Measurements from ENCODE around the gene PRICKLE2. TPM values are rescaled to one million over a fixed set of nuclear protein-coding genes. Genes with fewer than 3 reads are reported as not detected.

Gene PRICKLE2
- total RNA-seq, 1 experiment from 2014 or later: 4.2 TPM

DNA sequence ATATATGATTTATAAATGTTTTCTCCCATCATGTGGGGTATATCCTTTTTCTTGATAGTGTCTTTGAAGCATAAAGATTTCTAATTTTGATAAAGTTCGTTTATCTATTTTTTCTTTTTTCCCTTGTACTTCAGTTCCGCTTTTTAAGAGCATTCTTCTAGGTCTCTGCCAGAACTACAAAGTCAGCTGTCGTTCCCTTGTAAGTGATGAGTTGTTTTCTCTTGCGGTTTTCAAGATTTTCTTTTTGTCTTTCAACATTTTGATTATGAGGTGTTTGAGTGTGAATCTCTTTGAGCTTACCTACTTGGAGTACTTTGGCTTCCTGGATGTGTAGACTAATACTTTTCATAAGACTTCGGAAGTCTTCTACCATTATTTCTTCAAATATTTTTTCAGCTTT lies 9.3 kb upstream of the PRICKLE2 start:
- Histone ChIP-seq H3K36me3 (ENCODE audit: control insufficient read depth, insufficient read depth, low read length) (no peaks in the 10 kb centered on the region), H3K9me3 (no peaks in the 10 kb centered on the region), H3K27me3 (replicated peaks; ENCODE audit: control insufficient read depth, insufficient read depth, low read length) (no peaks in the 10 kb centered on the region), H3K4me3 (ENCODE audit: low read depth, low read length) (no peak overlapping the region), H3K4me1 (peaks cover 16% of the 10 kb centered on the region)
- Mint-ChIP-seq H3K27me3 (ENCODE audit: insufficient read depth, unreplicated experiment) (no peaks in the 10 kb centered on the region), H3K36me3 (ENCODE audit: insufficient read depth, unreplicated experiment) (peaks cover 4% of the 10 kb centered on the region), H3K4me1 (ENCODE audit: low read depth, unreplicated experiment) (peaks cover 8% of the 10 kb centered on the region), H3K27ac (ENCODE audit: unreplicated experiment) (no peak overlapping the region), H3K9me3 (ENCODE audit: unreplicated experiment) (peaks cover 11% of the 10 kb centered on the region), H3K4me3 (ENCODE audit: unreplicated experiment) (no peak overlapping the region)
- POLR2A ChIA-PET: no interaction called here
- DNase-seq: no peak
- CTCF ChIA-PET: no interaction called here
- TF ChIP-seq, protein P1, sequence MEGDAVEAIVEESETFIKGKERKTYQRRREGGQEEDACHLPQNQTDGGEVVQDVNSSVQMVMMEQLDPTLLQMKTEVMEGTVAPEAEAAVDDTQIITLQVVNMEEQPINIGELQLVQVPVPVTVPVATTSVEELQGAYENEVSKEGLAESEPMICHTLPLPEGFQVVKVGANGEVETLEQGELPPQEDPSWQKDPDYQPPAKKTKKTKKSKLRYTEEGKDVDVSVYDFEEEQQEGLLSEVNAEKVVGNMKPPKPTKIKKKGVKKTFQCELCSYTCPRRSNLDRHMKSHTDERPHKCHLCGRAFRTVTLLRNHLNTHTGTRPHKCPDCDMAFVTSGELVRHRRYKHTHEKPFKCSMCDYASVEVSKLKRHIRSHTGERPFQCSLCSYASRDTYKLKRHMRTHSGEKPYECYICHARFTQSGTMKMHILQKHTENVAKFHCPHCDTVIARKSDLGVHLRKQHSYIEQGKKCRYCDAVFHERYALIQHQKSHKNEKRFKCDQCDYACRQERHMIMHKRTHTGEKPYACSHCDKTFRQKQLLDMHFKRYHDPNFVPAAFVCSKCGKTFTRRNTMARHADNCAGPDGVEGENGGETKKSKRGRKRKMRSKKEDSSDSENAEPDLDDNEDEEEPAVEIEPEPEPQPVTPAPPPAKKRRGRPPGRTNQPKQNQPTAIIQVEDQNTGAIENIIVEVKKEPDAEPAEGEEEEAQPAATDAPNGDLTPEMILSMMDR (IDR thresholded peaks at IDR 0.05; ENCODE audit: insufficient read depth in 1 of 2, low read depth in 1 of 2, low read length in 1 of 2, severe bottlenecking in 1 of 2, unreplicated experiment in 1 of 2): no peak
- intact Hi-C loops (cut with micrococcal nuclease; ENCODE audit: unreplicated experiment): no loop called here
- BruUV-seq (replicated peaks): no TSS peak

DNA sequence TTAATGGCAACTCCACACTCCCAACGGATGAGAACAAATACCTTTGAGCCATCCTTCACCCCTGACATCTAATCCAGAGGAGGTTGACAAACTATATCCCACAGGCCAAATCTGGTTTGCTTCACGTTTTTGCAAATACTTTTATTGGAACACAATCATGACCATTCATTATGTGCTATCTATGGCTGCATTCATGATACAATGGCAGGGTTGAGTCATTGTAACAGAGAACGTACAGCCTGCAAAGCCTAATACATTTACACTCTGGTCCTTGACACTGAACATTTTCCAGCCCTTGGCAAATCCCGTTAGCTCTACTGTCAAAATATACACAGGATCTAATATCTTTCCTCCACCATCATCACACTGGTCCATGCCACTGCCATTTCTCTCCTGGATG lies 7.6 kb upstream of the PRICKLE2 start:
- Mint-ChIP-seq H3K9me3 (ENCODE audit: unreplicated experiment) (peaks cover 11% of the 10 kb centered on the region), H3K27ac (ENCODE audit: unreplicated experiment) (no peak overlapping the region), H3K27me3 (ENCODE audit: insufficient read depth, unreplicated experiment) (no peaks in the 10 kb centered on the region), H3K36me3 (ENCODE audit: insufficient read depth, unreplicated experiment) (peaks cover 4% of the 10 kb centered on the region), H3K4me1 (ENCODE audit: low read depth, unreplicated experiment) (peaks cover 6% of the 10 kb centered on the region), H3K4me3 (ENCODE audit: unreplicated experiment) (no peak overlapping the region)
- intact Hi-C loops (cut with micrococcal nuclease; ENCODE audit: unreplicated experiment): no loop called here
- Histone ChIP-seq H3K4me3 (ENCODE audit: low read depth, low read length) (no peak overlapping the region), H3K9me3 (no peaks in the 10 kb centered on the region), H3K27me3 (replicated peaks; ENCODE audit: control insufficient read depth, insufficient read depth, low read length) (no peaks in the 10 kb centered on the region), H3K36me3 (ENCODE audit: control insufficient read depth, insufficient read depth, low read length) (no peaks in the 10 kb centered on the region), H3K4me1 (peaks cover 1% of the 10 kb centered on the region; the same call in 1 of the 2 replicates)
- DNase-seq: no peak
- ChIA-PET CTCF (no interaction called here), POLR2A (no interaction called here)
- TF ChIP-seq, protein P1 (IDR thresholded peaks at IDR 0.05; ENCODE audit: insufficient read depth in 1 of 2, low read depth in 1 of 2, low read length in 1 of 2, severe bottlenecking in 1 of 2, unreplicated experiment in 1 of 2): no peak
- no TSS peak for BruUV-seq (replicated peaks)

DNA sequence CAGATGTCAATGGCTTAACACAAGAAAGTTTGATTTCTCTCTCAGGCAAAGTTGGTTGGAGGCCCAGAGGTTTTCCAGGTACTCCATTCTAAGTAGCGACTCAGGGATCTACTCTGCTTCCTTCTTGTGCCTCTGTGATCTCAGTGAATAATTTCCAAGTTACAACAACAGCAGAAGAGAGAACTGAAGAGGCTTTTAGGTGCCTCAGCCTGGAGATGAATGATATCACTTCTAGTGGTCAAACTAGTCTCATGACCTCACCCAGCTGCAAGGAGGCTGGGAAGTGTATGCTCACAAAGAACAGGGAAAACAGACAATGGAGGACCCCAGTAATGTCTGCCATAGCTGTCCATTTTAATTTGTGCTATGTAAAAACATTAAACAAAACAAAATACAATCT lies 4.6 kb upstream of the PRICKLE2 start:
- Histone ChIP-seq H3K4me3 (ENCODE audit: low read depth, low read length) (no peak overlapping the region), H3K36me3 (ENCODE audit: control insufficient read depth, insufficient read depth, low read length) (no peaks in the 10 kb centered on the region), H3K27me3 (replicated peaks; ENCODE audit: control insufficient read depth, insufficient read depth, low read length) (no peaks in the 10 kb centered on the region), H3K4me1 (no peaks in the 10 kb centered on the region), H3K9me3 (no peaks in the 10 kb centered on the region)
- Mint-ChIP-seq H3K9me3 (ENCODE audit: unreplicated experiment) (peaks cover 4% of the 10 kb centered on the region), H3K27ac (ENCODE audit: unreplicated experiment) (no peak overlapping the region), H3K27me3 (ENCODE audit: insufficient read depth, unreplicated experiment) (no peaks in the 10 kb centered on the region), H3K36me3 (ENCODE audit: insufficient read depth, unreplicated experiment) (peaks cover 4% of the 10 kb centered on the region), H3K4me1 (ENCODE audit: low read depth, unreplicated experiment) (peaks cover 6% of the 10 kb centered on the region), H3K4me3 (ENCODE audit: unreplicated experiment) (no peak overlapping the region)
- ChIA-PET CTCF (no interaction called here), POLR2A (no interaction called here)
- DNase-seq: no peak
- intact Hi-C loops (cut with micrococcal nuclease; ENCODE audit: unreplicated experiment): no loop called here
- TF ChIP-seq, protein P1 (IDR thresholded peaks at IDR 0.05; ENCODE audit: insufficient read depth in 1 of 2, low read depth in 1 of 2, low read length in 1 of 2, severe bottlenecking in 1 of 2, unreplicated experiment in 1 of 2): no peak
- no TSS peak for BruUV-seq (replicated peaks)
